Neural cell (in vitro differentiated cells): ENCODE measurements around the gene ZSWIM8.

Experiments used
- CTCF ChIP-seq: fragments of 450-650 bp; IDR thresholded peaks from 2 replicates; pipeline ENCODE4 v1.5.1; 2014; ENCODE audit warnings: antibody characterized with exemption, mild to moderate bottlenecking, moderate library complexity; ENCODE audit not compliant: poor library complexity, severe bottlenecking
- EP300 ChIP-seq: fragments of 450-650 bp; conservative IDR thresholded peaks from 2 replicates; pipeline ENCODE4 v1.6.1; 2014; ENCODE audit warnings: antibody characterized with exemption, mild to moderate bottlenecking, moderate library complexity; ENCODE audit not compliant: poor library complexity, severe bottlenecking
- EZH2 ChIP-seq: fragments of 200-600, 300-800 bp; shearing (Covaris generic), sonication (generic); IDR thresholded peaks from 2 replicates; pipeline ENCODE4 v1.6.1; 2014; ENCODE audit warnings: antibody characterized with exemption, low read length, borderline replicate concordance, mild to moderate bottlenecking; ENCODE audit not compliant: insufficient read depth, poor library complexity, severe bottlenecking
- MXI1 ChIP-seq: fragments of 450-650 bp; conservative IDR thresholded peaks from 2 replicates; pipeline ENCODE4 v1.6.1; 2014; ENCODE audit warnings: antibody characterized with exemption, mild to moderate bottlenecking; ENCODE audit not compliant: poor library complexity, severe bottlenecking
- POLR2AphosphoS5 ChIP-seq: IDR thresholded peaks from 2 replicates; pipeline ENCODE4 v1.6.1; 2012
- RAD21 ChIP-seq: fragments of 450-650 bp; conservative IDR thresholded peaks from 2 replicates; pipeline ENCODE4 v1.6.1; 2014; ENCODE audit warnings: antibody characterized with exemption, mild to moderate bottlenecking, moderate library complexity
- REST ChIP-seq: IDR thresholded peaks from 2 replicates; pipeline ENCODE4 v1.6.1; 2012; ENCODE audit warnings: borderline replicate concordance
- TAF1 ChIP-seq: IDR thresholded peaks from 2 replicates; pipeline ENCODE4 v1.6.1; 2012; ENCODE audit warnings: low read depth

- TF ChIP-seq CTCF (no peak), TAF1 (no peak), EZH2 (no peak), POLR2AphosphoS5 (no peak), REST (no peak), RAD21 (no peak), EP300 (no peak), MXI1 (no peak)
These were observed 5.7 kb downstream of the ZSWIM8 start for GRCh38 chr10:73790886-73791625.
